RWPE2 (cell line): Measurements from ENCODE around the gene CRAMP1.

Source experiments
- ATAC-seq: fragments of 200-7000 bp; cut with Tn5 transposase; 3 replicates; pipeline ENCODE4 v1.9.1; 2021; ENCODE audit warnings: low read depth
- DNase-seq: peaks from one replicate; pipeline ENCODE4 v3.0.0-alpha.2; 2020; ENCODE audit warnings: low spot score
- H3K27ac ChIP-seq: fragments of 450-650 bp; 2 replicates; pipeline ENCODE4 v1.5.1; 2017; ENCODE audit warnings: mild to moderate bottlenecking; ENCODE audit not compliant: poor library complexity, severe bottlenecking
- H3K27me3 ChIP-seq: fragments of 250-450 bp; sonication (Bioruptor Pico); 2 replicates; pipeline ENCODE4 v1.5.1; 2021; ENCODE audit warnings: mild to moderate bottlenecking, moderate library complexity; ENCODE audit not compliant: insufficient read depth, poor library complexity, severe bottlenecking
- H3K36me3 ChIP-seq: fragments of 250-450 bp; sonication (Bioruptor Pico); 2 replicates; pipeline ENCODE4 v1.5.1; 2020; ENCODE audit warnings: low read depth, mild to moderate bottlenecking, moderate library complexity
- H3K4me1 ChIP-seq: fragments of 250-450 bp; sonication (Bioruptor Pico); 2 replicates; pipeline ENCODE4 v1.5.1; 2021; ENCODE audit warnings: mild to moderate bottlenecking, moderate library complexity; ENCODE audit not compliant: insufficient read depth, poor library complexity, severe bottlenecking
- H3K4me3 ChIP-seq: fragments of 250-450 bp; sonication (Bioruptor Pico); 2 replicates; pipeline ENCODE4 v1.5.1; 2021; ENCODE audit warnings: mild to moderate bottlenecking, moderate library complexity; ENCODE audit not compliant: severe bottlenecking
- H3K9me3 ChIP-seq: fragments of 250-450 bp; sonication (Bioruptor Pico); 2 replicates; pipeline ENCODE4 v1.5.1; 2021; ENCODE audit warnings: mild to moderate bottlenecking, moderate library complexity; ENCODE audit not compliant: severe bottlenecking
- TF ChIP-seq, protein P1 (sequence below): fragments of 450-650 bp; IDR thresholded peaks from one replicate; pipeline ENCODE4 v1.5.1; 2017; ENCODE audit warnings: mild to moderate bottlenecking, moderate library complexity; ENCODE audit not compliant: poor library complexity, severe bottlenecking

Gene CRAMP1

DNA sequence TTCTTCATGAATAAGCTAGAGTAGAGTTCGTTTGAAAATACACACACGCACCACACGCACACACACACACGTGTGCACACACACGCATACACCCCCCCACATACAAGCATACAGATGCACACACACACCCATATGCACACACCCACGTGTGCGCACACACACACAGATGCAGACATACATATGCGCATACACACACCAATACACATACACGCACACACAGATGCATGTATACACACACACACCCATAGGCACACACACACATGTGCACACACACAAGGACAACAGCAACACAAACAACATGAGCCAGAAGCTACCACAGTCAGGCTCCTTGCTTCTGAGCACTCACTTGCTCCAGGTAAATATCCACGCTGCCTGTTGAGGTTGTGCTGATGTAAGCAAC, 5.4 kb upstream of the CRAMP1 start:
- TF ChIP-seq, protein P1, sequence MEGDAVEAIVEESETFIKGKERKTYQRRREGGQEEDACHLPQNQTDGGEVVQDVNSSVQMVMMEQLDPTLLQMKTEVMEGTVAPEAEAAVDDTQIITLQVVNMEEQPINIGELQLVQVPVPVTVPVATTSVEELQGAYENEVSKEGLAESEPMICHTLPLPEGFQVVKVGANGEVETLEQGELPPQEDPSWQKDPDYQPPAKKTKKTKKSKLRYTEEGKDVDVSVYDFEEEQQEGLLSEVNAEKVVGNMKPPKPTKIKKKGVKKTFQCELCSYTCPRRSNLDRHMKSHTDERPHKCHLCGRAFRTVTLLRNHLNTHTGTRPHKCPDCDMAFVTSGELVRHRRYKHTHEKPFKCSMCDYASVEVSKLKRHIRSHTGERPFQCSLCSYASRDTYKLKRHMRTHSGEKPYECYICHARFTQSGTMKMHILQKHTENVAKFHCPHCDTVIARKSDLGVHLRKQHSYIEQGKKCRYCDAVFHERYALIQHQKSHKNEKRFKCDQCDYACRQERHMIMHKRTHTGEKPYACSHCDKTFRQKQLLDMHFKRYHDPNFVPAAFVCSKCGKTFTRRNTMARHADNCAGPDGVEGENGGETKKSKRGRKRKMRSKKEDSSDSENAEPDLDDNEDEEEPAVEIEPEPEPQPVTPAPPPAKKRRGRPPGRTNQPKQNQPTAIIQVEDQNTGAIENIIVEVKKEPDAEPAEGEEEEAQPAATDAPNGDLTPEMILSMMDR, result no peak
- H3K36me3 ChIP-seq, result 0 out of 2 replicates have a peak, but pooled peaks cover 8% of the 10 kb centered on the region
- H3K9me3 ChIP-seq, result no peaks in the 10 kb centered on the region
- DNase-seq (no peak), ATAC-seq (no peak)
- no peak overlapping the region for H3K27ac ChIP-seq
- no peaks in the 10 kb centered on the region for H3K4me1 ChIP-seq
- H3K27me3 ChIP-seq, result no peaks in the 10 kb centered on the region
- no peak overlapping the region for H3K4me3 ChIP-seq

DNA sequence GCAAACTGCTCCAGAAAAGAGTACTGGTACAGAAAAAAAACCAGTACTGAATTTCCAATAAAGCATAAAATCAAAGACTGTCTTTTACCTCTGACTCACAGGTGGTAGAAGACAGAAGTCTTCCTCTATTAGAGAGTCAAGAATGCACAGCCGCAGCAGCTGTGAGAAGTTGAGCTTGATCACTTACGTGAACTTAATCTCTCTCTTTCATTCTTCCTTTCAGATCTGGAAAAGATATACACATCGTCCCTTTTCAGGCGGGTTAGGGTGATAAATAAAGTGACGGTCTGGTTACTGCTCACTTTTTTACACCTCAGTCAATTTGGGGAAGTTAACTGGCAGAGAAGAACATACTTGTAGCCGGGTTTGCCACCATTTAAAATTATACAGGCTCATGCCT, 4.2 kb upstream of the CRAMP1 start:
- TF ChIP-seq, protein P1, result no peak
- H3K27ac ChIP-seq, result no peak overlapping the region
- no peak overlapping the region for H3K4me3 ChIP-seq
- H3K27me3 ChIP-seq, result no peaks in the 10 kb centered on the region
- no peaks in the 10 kb centered on the region for H3K9me3 ChIP-seq
- DNase-seq (no peak), ATAC-seq (no peak)
- H3K4me1 ChIP-seq, result no peaks in the 10 kb centered on the region
- 0 out of 2 replicates have a peak, but pooled peaks cover 8% of the 10 kb centered on the region for H3K36me3 ChIP-seq

DNA sequence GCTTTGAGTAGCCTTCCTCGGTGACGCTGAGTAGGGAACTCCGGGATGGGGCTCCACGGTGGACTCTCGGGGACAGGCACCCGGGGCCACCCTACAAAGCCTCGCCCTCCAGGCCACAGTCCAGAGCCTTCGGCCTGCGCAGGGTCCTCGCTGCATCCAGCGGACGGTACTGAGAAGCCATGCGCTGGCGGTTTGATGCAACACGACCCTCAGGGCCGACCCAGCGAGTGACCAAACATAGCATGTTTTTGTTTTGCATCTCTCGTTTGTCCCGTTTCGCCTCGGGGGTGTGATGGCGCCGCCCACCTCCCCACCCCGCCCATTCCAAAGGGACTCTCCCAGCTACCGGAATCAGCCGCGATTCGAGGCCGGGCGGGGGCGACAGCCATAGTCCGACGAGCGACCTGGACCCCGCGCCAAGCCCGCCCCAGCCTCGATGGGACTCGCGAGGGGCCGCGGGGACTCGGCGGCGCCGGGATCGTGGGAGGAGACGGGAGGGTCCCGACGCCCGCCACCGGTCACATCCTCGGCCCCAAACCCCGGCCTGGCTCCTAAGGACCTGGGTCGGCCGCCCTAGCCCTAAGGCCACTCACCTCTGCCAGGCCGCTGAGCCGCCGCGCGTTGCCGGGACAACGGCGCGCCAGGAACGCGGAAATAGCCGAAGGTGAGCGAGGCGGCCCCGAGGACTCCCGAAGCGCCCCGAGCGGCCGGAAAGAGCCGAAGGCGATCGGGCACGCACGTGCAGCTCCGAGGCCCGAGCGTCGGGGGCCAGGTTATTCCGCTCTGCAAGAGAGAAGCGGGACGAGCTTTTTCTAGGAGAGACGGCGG, 1.9 kb upstream of the CRAMP1 start:
- TF ChIP-seq, protein P1, result peak; percentile 10
- ATAC-seq (peak; percentile 61), DNase-seq (peak; percentile 86)
- Histone ChIP-seq H3K4me3 (peak overlapping the region; percentile 56), H3K36me3 (peaks cover 8% of the 10 kb centered on the region; the same call in 1 of the 2 replicates), H3K27me3 (no peaks in the 10 kb centered on the region), H3K9me3 (no peaks in the 10 kb centered on the region), H3K27ac (peak overlapping the region; percentile 78), H3K4me1 (no peaks in the 10 kb centered on the region)

DNA sequence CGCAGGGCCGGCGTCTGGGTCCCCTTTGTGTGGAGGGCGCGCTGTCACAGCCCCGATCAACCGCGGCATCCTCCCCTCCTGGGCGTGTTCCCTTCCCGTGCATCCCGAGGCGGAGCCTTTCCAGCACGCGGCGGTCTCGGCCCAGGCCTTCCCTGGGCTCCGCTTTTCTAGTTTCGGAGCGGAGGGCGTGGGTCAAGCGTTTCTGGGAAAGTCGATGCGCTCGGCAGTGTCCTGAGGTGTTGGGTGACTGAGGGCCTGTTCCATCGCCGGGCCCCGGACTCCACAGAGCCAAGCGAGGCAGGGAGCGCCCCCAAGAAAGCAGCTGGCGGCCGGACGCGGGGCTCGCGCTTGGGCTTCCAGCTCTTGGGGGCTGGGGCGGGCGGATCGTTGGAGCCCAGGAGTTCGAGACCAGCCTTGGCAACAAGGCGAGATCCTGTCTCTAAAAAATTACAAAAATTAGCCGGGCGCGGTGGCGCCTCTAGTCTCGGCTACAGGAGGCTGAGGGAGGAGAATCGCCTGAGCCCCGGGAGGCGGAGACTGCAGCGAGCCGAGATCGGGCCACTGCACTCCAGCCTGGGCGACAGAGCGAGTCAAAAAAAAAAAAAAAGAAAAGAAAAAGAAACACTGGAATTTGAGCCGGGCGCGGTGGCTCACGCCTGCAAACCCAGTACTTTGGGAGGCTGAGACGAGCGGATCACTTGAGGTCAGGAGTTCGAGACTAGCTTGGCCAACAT, 1.1 kb upstream of the CRAMP1 start:
- TF ChIP-seq, protein P1, result no peak
- H3K4me3 ChIP-seq, result peak overlapping the region; percentile 56
- H3K4me1 ChIP-seq, result no peaks in the 10 kb centered on the region
- DNase-seq, result peak; percentile 79
- no peaks in the 10 kb centered on the region for H3K9me3 ChIP-seq
- H3K27ac ChIP-seq, result peak overlapping the region; percentile 78
- H3K27me3 ChIP-seq, result no peaks in the 10 kb centered on the region
- peaks cover 12% of the 10 kb centered on the region for H3K36me3 ChIP-seq
- ATAC-seq, result peak; percentile 28
